Motor neuron (in vitro differentiated cells): ENCODE data around the gene NPLOC4. TPM values are rescaled to one million over a fixed set of nuclear protein-coding genes. Genes with fewer than 3 reads are reported as not detected.

Source experiments
- ATAC-seq, 8 experiments: fragments of 200-7000 bp; cut with Tn5 transposase; replicated peaks in 6 of 8; 2 replicates each; pipeline ENCODE4 v1.8.0; 2021; ENCODE audit warnings: mild to moderate bottlenecking in 8 of 8, moderate library complexity in 8 of 8
- H3K27ac ChIP-seq, 2 donors: fragments of 250-450 bp; sonication (Bioruptor Pico); 2 replicates each; pipeline ENCODE4 v1.9.0; 2021; ENCODE audit warnings: antibody characterized with exemption in 2 of 2, mild to moderate bottlenecking in 2 of 2, moderate library complexity in 1 of 2
- H3K4me1 ChIP-seq, 2 donors: fragments of 250-450 bp; sonication (Bioruptor Pico); replicated peaks in 1 of 2; 2 replicates each; pipeline ENCODE4 v1.6.1; 2021; ENCODE audit warnings: antibody characterized with exemption in 2 of 2, mild to moderate bottlenecking in 2 of 2, moderate library complexity in 1 of 2
- H3K4me3 ChIP-seq, 5 donors: fragments of 250-450 bp; sonication (Bioruptor Pico); 2 replicates each; pipeline ENCODE4 v1.9.0; 2021; ENCODE audit warnings: antibody characterized with exemption in 5 of 5, mild to moderate bottlenecking in 5 of 5, moderate library complexity in 4 of 5
- WGBS, 10 experiments: fragments of 450-650 bp; shearing (Covaris generic); methylation state at CpG; one replicate each; pipeline ENCODE4 v1.0.0; 2022; 5-methylcytosine and 5-hydroxymethylcytosine counted together
- in situ Hi-C, 9 experiments: fragments of 400-800 bp; cut with MboI; loops; one replicate each; pipeline ENCODE4 v1.15.0; 2021; ENCODE audit warnings: low sequenced_read_pairs in 9 of 9, low pct_unique_long_range_greater_than_20kb in 2 of 9; ENCODE audit not compliant: unreplicated experiment in 9 of 9
- total RNA-seq, 8 experiments: library from RNA; unstranded; fragments of 300-600 nt; gene quantifications; 2 replicates each; pipeline versions ENCODE4 v1.2.3 to v1.2.4, GENCODE V29; 2022

NPLOC4 gene
- total RNA-seq, 8 experiments from 2014 or later: 19.3 to 78.3 (median 41.8) TPM

DNA sequence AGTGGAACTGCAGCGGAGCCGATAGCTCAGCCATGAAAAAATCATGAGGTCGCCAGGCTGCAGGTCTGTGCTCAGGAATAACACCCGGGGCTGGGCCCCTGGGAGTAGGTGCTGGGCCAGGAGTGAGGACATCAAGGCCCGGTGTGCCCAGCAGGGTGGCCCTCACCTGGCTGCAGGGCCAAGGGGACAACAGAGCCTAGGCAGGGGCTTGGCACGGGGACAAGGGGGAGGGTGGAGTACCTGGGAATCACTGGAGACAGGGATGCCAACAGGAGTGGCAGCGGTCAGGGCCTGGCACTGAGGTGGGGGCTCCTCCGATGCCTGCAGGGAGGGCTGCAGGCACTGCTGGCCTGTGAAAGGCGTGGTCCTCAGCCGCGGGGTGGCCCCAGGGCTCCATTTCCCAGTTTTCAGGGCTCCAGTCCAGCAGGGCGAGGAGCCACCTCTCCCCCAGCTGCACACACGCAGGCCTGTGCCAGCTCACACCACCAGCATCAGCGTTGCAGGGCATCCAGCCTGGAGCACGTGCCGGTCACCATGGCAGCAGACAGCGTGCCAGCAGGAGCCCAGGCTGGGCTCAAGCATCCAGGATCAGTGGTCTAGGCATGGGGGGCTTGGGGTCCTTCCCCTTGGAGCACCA lies 113.4 kb downstream of the NPLOC4 start:
- WGBS, 10 experiments: 0% methylated on average over 1 of the region's 17 CpGs; no CpG with 5 or more reads in 9 of the 10 experiments
- Histone ChIP-seq H3K4me3 (no peak overlapping the region), H3K27ac (no peak overlapping the region), H3K4me1 (peaks cover 28 to 31% of the 10 kb centered on the region in 2 donors)
- in situ Hi-C loops: loop anchor here in 1 of 9 experiments (25.0 kb wide), 1 partner anchor 261 kb away; no protein-coding TSS in a partner anchor
- ATAC-seq: peak in 6 of 8 experiments; percentile 2 to 52 (median 6)

DNA sequence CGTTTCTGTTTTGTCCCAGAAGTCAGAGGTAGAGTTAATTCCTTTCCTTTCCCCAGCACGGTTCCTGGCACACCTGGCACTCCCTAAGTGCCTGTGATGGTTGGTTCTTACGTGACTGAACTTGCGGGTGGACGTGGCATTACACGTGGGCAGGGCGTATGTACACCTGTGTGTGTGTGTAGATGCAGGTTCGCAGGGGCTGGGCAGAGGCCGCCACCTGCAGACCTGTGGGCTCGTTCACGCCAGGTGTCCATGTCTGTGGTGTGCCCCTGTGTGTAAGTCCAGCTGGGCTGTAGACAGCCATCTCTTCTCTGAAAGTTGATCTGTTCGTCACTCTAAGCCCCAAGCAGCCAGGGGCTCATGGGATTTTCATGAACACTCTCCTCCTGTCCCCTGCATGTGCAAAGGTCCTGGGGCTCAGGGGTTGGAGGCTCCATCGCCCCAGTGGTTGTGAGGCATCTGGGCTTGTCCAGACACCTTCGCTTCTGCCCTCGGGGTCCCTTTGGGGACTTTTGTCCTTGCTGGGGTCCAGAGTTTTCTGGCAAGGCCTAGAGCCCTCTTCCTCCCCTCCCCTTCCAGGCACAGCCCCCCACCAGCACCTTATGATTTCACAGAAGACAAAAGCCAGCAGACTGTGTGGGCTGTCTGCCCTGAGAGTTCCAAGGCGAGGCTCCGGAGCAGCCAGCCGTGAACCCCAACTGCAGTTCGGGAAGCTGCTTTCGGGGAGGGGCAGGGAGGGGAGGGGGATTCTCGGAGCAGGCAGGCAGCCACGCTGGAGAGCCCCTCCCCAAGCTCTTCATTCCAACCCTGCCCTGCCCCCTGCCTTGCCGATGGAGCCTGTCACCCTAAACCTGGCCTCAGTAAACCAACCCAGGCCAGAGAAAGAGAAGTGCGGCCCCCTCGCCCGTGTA lies 114.2 kb downstream of the NPLOC4 start:
- in situ Hi-C loops: loop anchor here in 1 of 9 experiments (25.0 kb wide), 1 partner anchor 260 kb away; no protein-coding TSS in a partner anchor
- WGBS, 10 experiments: 76 to 100% (median 93%) methylated on average over 2 to 12 of the region's 26 CpGs; no CpG with 5 or more reads in 4 of the 10 experiments
- peak in 6 of 8 experiments; percentile 35 to 66 (median 50) for ATAC-seq
- peaks cover 36 to 38% of the 10 kb centered on the region in 2 donors for H3K4me1 ChIP-seq
- no peak overlapping the region for H3K4me3 ChIP-seq
- H3K27ac ChIP-seq: no peak overlapping the region

DNA sequence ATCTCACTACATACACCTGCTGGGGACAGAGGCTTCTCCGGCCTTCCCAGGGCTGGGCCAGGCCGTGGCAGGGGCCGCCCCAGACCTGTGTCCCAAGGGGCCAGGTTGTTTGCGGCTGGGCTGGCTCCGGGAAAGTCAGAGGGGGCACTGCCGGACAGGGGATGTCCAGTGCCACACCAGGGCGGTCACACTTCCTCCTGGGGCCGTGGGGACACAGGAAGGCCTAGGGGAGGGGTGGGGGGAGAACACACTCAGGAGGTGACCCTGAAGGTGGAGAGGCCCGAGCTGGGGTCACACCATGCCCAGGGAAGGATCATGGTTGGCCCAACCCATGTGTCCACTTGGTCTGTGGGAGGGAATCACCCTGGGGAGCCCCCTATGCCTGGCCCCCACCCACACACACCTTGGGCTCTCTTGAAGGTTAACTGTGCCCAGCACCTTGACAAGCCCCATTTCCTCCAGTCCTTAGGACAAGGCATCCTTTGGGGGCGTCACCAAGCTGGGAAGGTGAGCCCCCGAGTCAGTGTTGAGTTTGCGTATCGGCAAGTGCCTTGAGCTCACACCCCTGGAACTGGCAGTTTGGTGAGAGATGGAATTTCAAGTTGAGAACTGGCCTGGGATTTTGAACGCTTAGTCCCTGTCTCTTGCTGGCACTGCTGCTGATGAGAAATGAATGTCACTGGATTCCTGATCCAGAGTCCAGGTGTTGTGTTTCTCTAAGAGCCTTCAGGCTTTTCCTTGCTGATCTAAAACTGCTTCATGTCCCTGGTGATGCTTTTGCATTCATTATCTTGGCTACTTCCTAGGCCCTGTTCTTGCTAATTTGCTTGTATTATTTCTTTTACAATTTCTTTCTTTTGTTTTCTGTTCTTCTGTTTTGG lies 116.7 kb downstream of the NPLOC4 start:
- peak overlapping the region in 2 of 5 donors; percentile 25 to 29 for H3K4me3 ChIP-seq
- WGBS, 10 experiments: 13 to 98% (median 60%) methylated on average over 1 to 5 of the region's 14 CpGs; no CpG with 5 or more reads in 5 of the 10 experiments
- in situ Hi-C loops: loop anchor here in 1 of 9 experiments (25.0 kb wide), 1 partner anchor 258 kb away; no protein-coding TSS in a partner anchor
- peaks cover 43 to 47% of the 10 kb centered on the region in 2 donors for H3K4me1 ChIP-seq
- H3K27ac ChIP-seq: no peak overlapping the region
- ATAC-seq: peak in 2 of 8 experiments; percentile 1

DNA sequence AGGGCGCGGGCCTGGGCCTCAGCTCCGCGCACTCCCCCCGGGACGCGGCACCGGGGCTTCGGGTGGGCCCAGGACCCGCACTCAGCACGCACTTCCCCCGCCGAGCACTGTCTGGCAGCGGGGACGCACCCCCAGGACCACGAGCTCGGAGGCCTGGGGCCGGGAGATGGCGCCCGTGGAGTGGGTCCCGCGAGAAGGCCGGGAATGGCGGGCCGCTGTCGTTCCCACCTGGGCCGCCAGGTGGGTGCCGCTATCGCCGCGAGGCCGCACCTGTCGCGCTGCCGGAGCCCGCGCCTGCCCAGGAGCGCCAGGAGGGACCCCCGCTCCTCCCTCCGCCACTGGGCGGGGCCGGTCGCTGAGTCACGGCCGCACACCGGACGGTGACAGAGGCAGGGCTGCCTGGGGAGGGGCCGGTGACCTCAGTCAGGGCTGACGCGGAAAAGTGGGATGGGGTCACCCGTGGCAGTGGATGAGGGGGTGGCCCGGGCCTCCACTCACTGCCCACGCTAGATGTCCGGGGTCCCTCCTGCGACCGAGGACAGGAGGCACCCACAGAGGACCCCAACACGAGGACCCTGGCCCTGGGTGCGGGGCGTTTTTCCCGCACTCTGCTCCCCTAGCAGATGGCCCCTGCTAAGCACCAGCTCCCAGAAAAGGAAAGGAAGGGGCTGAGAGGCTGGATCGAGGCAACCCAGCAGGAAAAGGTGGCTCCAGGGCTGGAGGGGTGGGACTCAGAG lies 117.5 kb downstream of the NPLOC4 start:
- H3K27ac ChIP-seq: peak overlapping the region in 1 of 2 donors; percentile 24
- H3K4me1 ChIP-seq: peaks cover 44 to 47% of the 10 kb centered on the region in 2 donors
- WGBS, 10 experiments: 0 to 40% methylated on average over 1 to 5 of the region's 61 CpGs; no CpG with 5 or more reads in 8 of the 10 experiments
- ATAC-seq: peak; percentile 1 to 58 (median 48)
- in situ Hi-C loops: loop anchor here in 1 of 9 experiments (25.0 kb wide), 1 partner anchor 257 kb away; no protein-coding TSS in a partner anchor
- H3K4me3 ChIP-seq: peak overlapping the region; percentile 1 to 29 (median 16)

DNA sequence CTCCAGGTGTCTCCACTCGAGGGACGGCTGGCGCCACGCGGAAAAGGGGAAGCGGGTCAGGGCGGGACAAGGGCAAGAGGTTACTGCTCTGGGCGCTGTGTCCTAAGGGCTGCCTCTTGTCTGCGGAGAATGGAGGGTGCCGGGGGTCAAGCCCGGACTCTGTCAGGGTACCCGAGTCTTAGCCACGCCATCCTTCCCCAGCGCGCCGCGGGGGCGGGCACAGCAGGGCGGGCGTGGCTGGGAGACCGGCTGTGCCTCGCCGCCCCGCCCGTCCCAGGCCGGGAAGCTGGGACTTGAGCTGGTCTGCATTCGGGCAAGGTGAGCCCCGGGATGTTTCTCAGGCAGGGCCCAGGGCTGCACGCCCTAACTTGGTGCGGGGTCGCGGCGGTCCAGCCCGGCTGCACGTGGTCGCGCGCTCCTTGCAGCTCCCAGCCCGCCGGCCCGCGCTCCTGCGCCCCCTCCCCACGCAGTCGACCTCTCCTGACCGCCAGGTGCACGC lies 118.1 kb downstream of the NPLOC4 start:
- ATAC-seq: peak; percentile 0 to 11 (median 9)
- in situ Hi-C loops: loop anchor here in 1 of 9 experiments (25.0 kb wide), 1 partner anchor 257 kb away; no protein-coding TSS in a partner anchor
- Histone ChIP-seq H3K27ac (peak overlapping the region in 1 of 2 donors; percentile 24), H3K4me1 (peaks cover 49 to 50% of the 10 kb centered on the region in 2 donors), H3K4me3 (peak overlapping the region; percentile 1 to 29 (median 16))
- 0 to 7% methylated on average over 1 to 5 of the region's 47 CpGs; no CpG with 5 or more reads in 8 of the 10 experiments for WGBS, 10 experiments

DNA sequence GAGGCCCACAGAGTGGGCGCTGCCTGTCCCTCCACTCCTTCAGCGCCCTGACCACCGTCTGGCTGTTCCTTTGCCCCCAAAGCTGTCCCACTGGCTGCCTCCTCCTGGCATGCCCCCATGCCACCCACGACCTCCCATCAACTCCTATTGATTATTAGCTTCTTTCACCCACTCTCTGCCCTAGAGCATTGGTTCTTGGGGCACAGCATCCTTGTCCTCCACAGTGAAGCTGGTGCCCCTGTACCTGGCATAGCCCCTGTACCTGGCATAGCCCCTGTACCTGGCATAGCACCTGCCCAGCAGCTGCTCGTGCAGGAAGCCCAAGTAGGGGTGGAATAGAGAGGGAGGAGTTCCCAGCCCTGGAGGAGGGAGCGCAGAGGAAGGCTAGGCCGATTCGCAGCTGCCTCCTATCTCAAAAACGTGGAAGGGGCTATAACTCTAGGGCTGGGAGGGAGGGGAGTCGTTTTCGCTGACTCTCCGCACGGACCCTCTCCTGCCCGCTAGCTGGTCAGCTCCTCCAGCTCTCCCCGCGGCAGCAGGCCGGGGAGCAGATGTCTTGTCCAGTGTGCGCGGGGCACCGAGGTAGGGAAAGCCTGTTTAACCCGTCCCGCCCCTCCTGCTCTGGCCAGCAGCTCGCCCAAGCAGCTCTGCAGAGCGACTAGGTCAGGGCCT lies 118.7 kb downstream of the NPLOC4 start:
- ATAC-seq: peak in 5 of 8 experiments; percentile 0 to 3 (median 1)
- H3K4me3 ChIP-seq: peak overlapping the region in 2 of 5 donors; percentile 25 to 29
- H3K4me1 ChIP-seq: peaks cover 47 to 48% of the 10 kb centered on the region in 2 donors

DNA sequence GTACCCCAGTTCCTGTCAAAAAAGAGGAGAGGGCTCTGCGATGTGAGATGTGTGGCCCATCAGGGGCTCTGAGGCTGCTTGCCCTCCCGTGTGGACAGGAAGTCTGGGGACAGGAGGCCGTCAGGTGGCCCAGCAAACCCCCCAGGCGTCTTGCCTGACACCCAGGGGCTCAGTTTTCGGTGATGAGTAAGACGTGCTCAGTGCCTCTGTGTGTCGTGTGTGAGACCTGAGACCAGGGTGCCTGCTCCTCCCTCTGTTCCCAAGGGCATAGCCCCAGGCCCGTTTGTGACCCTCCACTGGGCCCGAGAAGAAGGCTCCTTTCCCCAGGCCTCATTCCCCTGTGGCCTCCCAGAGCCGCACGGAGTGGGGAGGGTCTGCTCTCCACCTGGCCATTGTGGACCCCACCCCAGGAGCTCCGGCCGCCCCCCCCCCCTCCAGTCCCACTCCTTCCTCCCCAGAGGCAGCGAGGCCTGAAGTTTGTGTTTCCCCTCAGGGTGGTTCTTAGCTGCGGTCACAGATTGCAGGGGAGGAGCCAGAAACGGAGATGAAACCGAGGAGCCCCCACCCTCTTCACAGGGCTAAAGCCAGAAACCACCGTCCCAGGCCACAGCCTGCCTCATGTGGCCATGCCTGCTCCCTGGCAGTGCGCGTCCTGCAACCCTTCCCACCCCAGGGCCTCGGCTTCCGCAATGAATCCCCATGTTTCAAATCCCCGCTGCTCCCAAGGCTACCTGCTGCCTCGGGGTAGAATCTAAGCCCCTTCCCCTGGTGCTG lies 119.4 kb downstream of the NPLOC4 start:
- ATAC-seq: peak in 1 of 8 experiments; percentile 0
- Histone ChIP-seq H3K27ac (no peak overlapping the region), H3K4me3 (no peak overlapping the region), H3K4me1 (peaks cover 42 to 45% of the 10 kb centered on the region in 2 donors)
- WGBS, 10 experiments: 40 to 100% (median 60%) methylated on average over 1 of the region's 24 CpGs; no CpG with 5 or more reads in 7 of the 10 experiments
- in situ Hi-C loops: loop anchor here in 1 of 9 experiments (25.0 kb wide), 1 partner anchor 255 kb away; no protein-coding TSS in a partner anchor

More for the DNA sequence above, 118.7 kb downstream of the NPLOC4 start:
- H3K27ac ChIP-seq: peak overlapping the region in 1 of 2 donors; percentile 5
- in situ Hi-C loops: loop anchor here in 1 of 9 experiments (25.0 kb wide), 1 partner anchor 256 kb away; no protein-coding TSS in a partner anchor
- 0 to 100% (median 83%) methylated on average over 1 to 2 of the region's 24 CpGs; no CpG with 5 or more reads in 5 of the 10 experiments for WGBS, 10 experiments

DNA sequence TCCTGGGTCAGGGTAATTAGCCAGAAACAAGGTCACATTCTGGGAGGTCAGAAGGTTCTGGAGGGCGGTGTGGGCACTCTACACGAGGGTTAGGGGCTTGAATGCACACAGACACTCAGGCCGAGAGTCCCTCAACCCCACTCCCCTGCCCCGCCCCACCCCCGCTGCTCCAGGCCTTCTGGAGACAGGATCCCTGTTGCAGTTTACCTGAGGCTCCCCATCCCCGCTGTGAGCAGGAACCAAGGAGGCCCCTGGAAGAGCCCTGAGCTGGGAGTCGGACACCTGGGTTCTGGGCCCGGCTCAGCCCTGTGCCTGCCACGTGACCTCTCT lies 119.9 kb downstream of the NPLOC4 start:
- H3K4me3 ChIP-seq: no peak overlapping the region
- no peak overlapping the region for H3K27ac ChIP-seq
- in situ Hi-C loops: loop anchor here in 1 of 9 experiments (25.0 kb wide), 1 partner anchor 255 kb away; no protein-coding TSS in a partner anchor
- WGBS, 10 experiments: 73% methylated on average over 2 of the region's 9 CpGs; no CpG with 5 or more reads in 9 of the 10 experiments
- ATAC-seq: no peak
- H3K4me1 ChIP-seq: peaks cover 42 to 45% of the 10 kb centered on the region in 2 donors

DNA sequence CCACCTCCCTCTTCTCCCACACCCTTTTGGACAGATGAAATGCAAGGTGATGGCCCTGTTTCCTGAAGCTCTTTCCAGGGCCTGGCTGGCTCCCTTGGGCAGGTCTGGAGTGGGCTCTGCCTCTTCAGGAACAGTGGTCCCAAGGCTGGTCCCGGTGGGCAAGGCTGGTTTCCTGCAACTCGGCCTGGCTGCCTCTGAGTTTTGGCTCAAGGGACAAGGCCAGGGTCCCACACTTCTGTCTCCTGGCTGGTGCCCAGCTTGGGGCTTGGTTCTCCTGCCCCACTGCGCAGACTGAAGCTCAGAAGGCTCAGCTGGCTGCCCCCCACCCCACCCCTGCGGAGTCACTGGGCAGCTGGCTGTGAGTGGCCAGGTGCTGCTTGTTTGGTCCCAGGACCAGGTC lies 120.5 kb downstream of the NPLOC4 start:
- in situ Hi-C loops: loop anchor here in 1 of 9 experiments (25.0 kb wide), 1 partner anchor 254 kb away; no protein-coding TSS in a partner anchor
- 100% methylated on average over 1 of the region's 4 CpGs; no CpG with 5 or more reads in 9 of the 10 experiments for WGBS, 10 experiments
- Histone ChIP-seq H3K4me3 (no peak overlapping the region), H3K27ac (no peak overlapping the region), H3K4me1 (peaks cover 42 to 45% of the 10 kb centered on the region in 2 donors)
- ATAC-seq: no peak

DNA sequence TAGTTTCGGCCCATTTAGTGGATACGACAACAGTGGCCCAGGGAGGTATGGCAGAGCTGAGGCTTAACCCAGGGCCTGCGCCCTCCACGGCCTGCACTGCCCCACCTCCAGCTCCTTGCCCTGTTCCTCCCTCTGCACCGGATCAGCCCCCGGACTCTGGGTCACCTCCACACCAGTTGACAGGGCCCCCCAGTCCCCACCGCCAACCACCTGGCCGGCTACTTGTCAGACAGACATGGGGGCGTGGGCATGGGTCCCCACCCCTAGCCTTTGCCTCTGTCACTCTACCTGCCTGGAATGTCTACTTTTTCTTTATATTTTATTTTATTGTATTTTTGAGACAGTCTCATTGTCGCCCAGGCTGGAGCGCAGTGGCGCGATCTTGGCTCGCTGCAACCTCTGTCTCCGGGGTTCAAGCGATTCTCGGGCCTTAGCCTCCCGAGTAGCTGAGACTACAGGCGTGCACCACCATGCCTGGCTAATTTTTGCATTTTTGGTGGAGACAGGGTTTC lies 121.3 kb downstream of the NPLOC4 start:
- peak overlapping the region; percentile 99 for H3K27ac ChIP-seq

More for the DNA sequence above, 121.3 kb downstream of the NPLOC4 start:
- Histone ChIP-seq H3K4me1 (peaks cover 42 to 45% of the 10 kb centered on the region in 2 donors), H3K4me3 (peak overlapping the region; percentile 63 to 98 (median 93))
- ATAC-seq: no peak
- in situ Hi-C loops: loop anchor here in 1 of 9 experiments (25.0 kb wide), 1 partner anchor 253 kb away; no protein-coding TSS in a partner anchor
- 34 to 100% (median 94%) methylated on average over 1 to 9 of the region's 19 CpGs; no CpG with 5 or more reads in 4 of the 10 experiments for WGBS, 10 experiments
